SK-N-SH (cell line): ENCODE data around the gene SDSL. TPM values are rescaled to one million over a fixed set of nuclear protein-coding genes. Genes with fewer than 3 reads are reported as not detected.

Experiments
- CTCF ChIA-PET: fragments of 300-600, 350-600 bp; formaldehyde crosslinking; extraction: SDS; loops from one replicate; lab custom pipeline; 2021; lab: Yijun Ruan, JAX
- POLR2A ChIA-PET: fragments of 350-600 bp; sonication (Branson Sonifier 250); formaldehyde crosslinking; extraction: SDS; loops from one replicate; lab custom pipeline; 2020; ENCODE audit warnings: antibody characterized with exemption, inconsistent platforms; lab: Yijun Ruan, JAX
- DNase-seq: peaks from one replicate; pipeline ENCODE4 v3.0.0; 2012
- H2AFZ ChIP-seq: fragments of 200-600 bp; sonication (generic); 2 replicates; pipeline ENCODE4 v1.8.1; 2016; ENCODE audit warnings: antibody characterized with exemption, mild to moderate bottlenecking, low read depth
- H3F3A ChIP-seq: fragments of 200-600 bp; sonication (generic); replicated peaks from 2 replicates; pipeline ENCODE3; 2016; ENCODE audit warnings: antibody characterized with exemption, mild to moderate bottlenecking; ENCODE audit not compliant: insufficient read depth
- H3K27ac ChIP-seq, 2 experiments: fragments of 200-500 bp in 1 of 2; fragments of 200-600 bp in 1 of 2; sonication (Bioruptor generic) in 1 of 2; sonication (generic), shearing (Covaris generic) in 1 of 2; 2 replicates each; pipeline versions ENCODE4 v1.5.1 to v1.6.1; 2014 to 2016; ENCODE audit warnings: low read depth in 2 of 2, inconsistent platforms in 1 of 2, low read length in 1 of 2, mild to moderate bottlenecking in 1 of 2, mixed read lengths in 1 of 2
- H3K27me3 ChIP-seq: fragments of 200-600 bp; sonication (generic), shearing (Covaris generic); 2 replicates; pipeline ENCODE4 v1.6.1; 2016; ENCODE audit warnings: mixed run types; ENCODE audit not compliant: insufficient read depth
- H3K36me3 ChIP-seq, 2 experiments: fragments of 200-500 bp in 1 of 2; fragments of 200-600 bp in 1 of 2; sonication (Bioruptor generic) in 1 of 2; sonication (generic) in 1 of 2; replicated peaks in 1 of 2; 2 replicates each; pipeline versions ENCODE3 to v1.5.1; 2014 to 2016; ENCODE audit warnings: low read length in 1 of 2, mild to moderate bottlenecking in 1 of 2; ENCODE audit not compliant: insufficient read depth in 2 of 2, control insufficient read depth in 1 of 2
- H3K4me1 ChIP-seq, 2 experiments: fragments of 200-500 bp in 1 of 2; fragments of 200-600 bp in 1 of 2; sonication (Bioruptor generic) in 1 of 2; sonication (generic), shearing (Covaris generic) in 1 of 2; 2 replicates each; pipeline versions ENCODE4 v1.5.1 to v1.6.1; 2014 to 2016; ENCODE audit warnings: low read depth in 1 of 2, low read length in 1 of 2, mixed run types in 1 of 2; ENCODE audit not compliant: insufficient read depth in 2 of 2, control insufficient read depth in 1 of 2
- H3K4me2 ChIP-seq: fragments of 200-600 bp; sonication (generic), shearing (Covaris generic); 2 replicates; pipeline ENCODE4 v1.6.1; 2017; ENCODE audit warnings: mixed run types
- H3K4me3 ChIP-seq, 2 experiments: fragments of 200-500 bp in 1 of 2; fragments of 200-600 bp in 1 of 2; sonication (Bioruptor generic) in 1 of 2; sonication (generic), shearing (Covaris generic) in 1 of 2; 2 replicates each; pipeline versions ENCODE4 v1.5.1 to v1.8.1; 2014 to 2016; ENCODE audit warnings: low read depth in 2 of 2, inconsistent platforms in 1 of 2, low read length in 1 of 2, mild to moderate bottlenecking in 1 of 2, mixed read lengths in 1 of 2, moderate library complexity in 1 of 2
- H3K79me2 ChIP-seq: fragments of 200-600 bp; sonication (generic); 2 replicates; pipeline ENCODE4 v1.8.1; 2017; ENCODE audit warnings: mild to moderate bottlenecking; ENCODE audit not compliant: insufficient read depth
- H3K9ac ChIP-seq: fragments of 200-600 bp; sonication (generic); 2 replicates; pipeline ENCODE4 v1.6.1; 2017; ENCODE audit warnings: mixed run types
- H3K9me2 ChIP-seq: fragments of 200-600 bp; sonication (generic); 2 replicates; pipeline ENCODE4 v1.6.1; 2017; ENCODE audit warnings: mixed run types
- H3K9me3 ChIP-seq: fragments of 200-600 bp; sonication (generic); 2 replicates; pipeline ENCODE4 v1.6.1; 2017; ENCODE audit warnings: mixed run types, mild to moderate bottlenecking, moderate library complexity
- H4K20me1 ChIP-seq: fragments of 200-600 bp; sonication (generic); 2 replicates; pipeline ENCODE4 v1.6.1; 2017; ENCODE audit warnings: mild to moderate bottlenecking, mixed run types; ENCODE audit not compliant: insufficient read depth
- CHD2 ChIP-seq: fragments of 150-350 bp; IDR thresholded peaks from 2 replicates; pipeline ENCODE4 v1.6.1; 2018; ENCODE audit warnings: low read length; ENCODE audit not compliant: partially characterized antibody
- EP300 ChIP-seq, 2 experiments: IDR thresholded peaks; 2 replicates each; pipeline versions ENCODE4 v1.4.0 to v1.6.1; 2012; ENCODE audit warnings: borderline replicate concordance in 1 of 2, low read depth in 1 of 2, low read length in 1 of 2
- EZH2phosphoT487 ChIP-seq: fragments of 200-600 bp; sonication (generic); IDR thresholded peaks from 2 replicates; pipeline ENCODE4 v1.6.1; 2017; ENCODE audit warnings: low read depth, mixed run types, mild to moderate bottlenecking, antibody characterized with exemption, moderate library complexity, borderline replicate concordance
- JUND ChIP-seq: IDR thresholded peaks from 2 replicates; pipeline ENCODE4 v1.4.0; 2012
- MEF2A ChIP-seq: IDR thresholded peaks from 2 replicates; pipeline ENCODE4 v1.4.0; 2012; ENCODE audit warnings: low read depth, borderline replicate concordance
- YY1 ChIP-seq: IDR thresholded peaks from 2 replicates; pipeline ENCODE4 v1.4.0; 2012; ENCODE audit warnings: low read depth, mild to moderate bottlenecking
- WGBS: methylation state at CpG from one replicate; pipeline ENCODE4 v1.1.6; 2017; ENCODE audit warnings: low lambda C conversion rate; 5-methylcytosine and 5-hydroxymethylcytosine counted together
- polyA plus RNA-seq, 3 experiments: library from polyadenylated mRNA; depleted of rRNA; stranded (reverse); fragments of >200 nt; gene quantifications; 2 replicates each; pipeline ENCODE4 v1.2.3, GENCODE V29; 2012
- TF ChIP-seq, protein P1 (sequence below): fragments of 150-350 bp; IDR thresholded peaks from 2 replicates; pipeline ENCODE4 v1.6.1; 2016; ENCODE audit warnings: mild to moderate bottlenecking, low read depth, low read length
- TF ChIP-seq, protein P2 (sequence below): IDR thresholded peaks from 2 replicates; pipeline ENCODE4; 2012
- TF ChIP-seq, protein P3 (sequence below): fragments of 150-350 bp; IDR thresholded peaks from 2 replicates; pipeline ENCODE4 v1.6.1; 2017; ENCODE audit warnings: antibody characterized with exemption, low read length, low read depth, borderline replicate concordance
- TF ChIP-seq, protein P4 (sequence below): IDR thresholded peaks from 2 replicates; pipeline ENCODE4 v1.4.0; 2012; ENCODE audit warnings: low read depth

SDSL gene
- polyA plus RNA-seq, 1 of the 3 experiments (the other 2 are of a cell fraction), result 33.7 TPM

DNA sequence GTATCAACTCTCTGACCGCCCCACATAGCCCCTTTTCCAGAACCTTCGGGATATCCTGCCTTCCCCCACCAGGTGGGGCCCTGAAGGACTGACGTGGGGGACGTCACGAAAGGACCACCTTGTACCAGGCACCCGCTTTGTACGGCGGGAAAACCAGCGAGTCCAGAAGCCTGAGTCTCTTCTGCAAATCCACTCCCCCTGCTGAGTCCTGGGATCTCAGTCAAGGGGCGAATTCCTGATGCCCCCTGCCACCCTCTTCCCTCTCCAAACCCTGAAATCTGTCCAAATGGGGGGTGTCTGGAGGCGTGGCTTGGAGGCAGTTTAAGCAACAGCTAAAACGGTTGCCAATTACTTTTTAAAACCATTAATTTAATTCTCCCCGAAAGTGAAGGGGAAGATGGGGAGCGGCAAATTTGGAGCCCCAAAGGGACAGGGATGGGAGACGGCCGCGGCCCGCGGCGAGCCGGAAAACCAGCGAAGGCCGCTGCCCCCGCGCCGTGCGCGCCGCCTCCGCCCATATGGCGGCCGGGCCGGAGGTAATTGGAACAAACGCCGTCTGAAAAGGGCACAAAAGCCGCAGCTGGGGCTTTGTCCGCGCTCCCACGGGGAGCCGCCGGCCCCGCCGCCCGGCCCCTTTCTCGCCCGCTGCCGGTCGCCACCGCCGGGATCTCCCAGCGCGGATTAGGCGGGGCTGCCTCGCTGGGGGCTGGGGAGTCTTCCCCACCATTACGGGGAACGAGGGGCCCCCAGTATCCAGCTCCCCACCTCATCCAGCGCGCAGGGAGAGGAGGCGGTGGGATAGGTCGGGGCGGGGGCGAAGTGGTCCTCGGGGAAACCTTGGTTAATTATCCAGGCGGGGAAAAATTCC is 42.9 kb downstream of the SDSL start:
- Histone ChIP-seq H3K36me3 (no peaks in the 10 kb centered on the region), H3K9me3 (no peaks in the 10 kb centered on the region), H3K27ac (no peak overlapping the region), H2AFZ (no peak overlapping the region), H3K4me2 (peak overlapping the region; percentile 44), H3K79me2 (no peaks in the 10 kb centered on the region), H3K27me3 (peaks cover 74% of the 10 kb centered on the region), H3K9me2 (no peaks in the 10 kb centered on the region), H3K9ac (no peak overlapping the region), H4K20me1 (0 out of 2 replicates have a peak, but pooled peaks cover 12% of the 10 kb centered on the region), H3F3A (no peaks in the 10 kb centered on the region), H3K4me1 (no peaks in the 10 kb centered on the region; a peak in 1 of 4 replicates), H3K4me3 (no peak overlapping the region)
- WGBS, result 4% methylated on average over 46 of the region's 64 CpGs
- peak; percentile 91 for TF ChIP-seq EZH2phosphoT487
- no peak for TF ChIP-seq EP300 (IDR thresholded peaks at IDR 0.05; ENCODE audit: borderline replicate concordance in 1 of 2, low read depth in 1 of 2, low read length in 1 of 2)
- TF ChIP-seq CHD2, result no peak
- peak; percentile 60 for DNase-seq
- ChIA-PET CTCF (interaction anchor here (0.6 to 1.1 kb wide), 3 partner anchors 9 to 447 kb away, joined by 3 to 4 read pairs (median 4); no protein-coding TSS in a partner anchor), POLR2A (no interaction called here)

DNA sequence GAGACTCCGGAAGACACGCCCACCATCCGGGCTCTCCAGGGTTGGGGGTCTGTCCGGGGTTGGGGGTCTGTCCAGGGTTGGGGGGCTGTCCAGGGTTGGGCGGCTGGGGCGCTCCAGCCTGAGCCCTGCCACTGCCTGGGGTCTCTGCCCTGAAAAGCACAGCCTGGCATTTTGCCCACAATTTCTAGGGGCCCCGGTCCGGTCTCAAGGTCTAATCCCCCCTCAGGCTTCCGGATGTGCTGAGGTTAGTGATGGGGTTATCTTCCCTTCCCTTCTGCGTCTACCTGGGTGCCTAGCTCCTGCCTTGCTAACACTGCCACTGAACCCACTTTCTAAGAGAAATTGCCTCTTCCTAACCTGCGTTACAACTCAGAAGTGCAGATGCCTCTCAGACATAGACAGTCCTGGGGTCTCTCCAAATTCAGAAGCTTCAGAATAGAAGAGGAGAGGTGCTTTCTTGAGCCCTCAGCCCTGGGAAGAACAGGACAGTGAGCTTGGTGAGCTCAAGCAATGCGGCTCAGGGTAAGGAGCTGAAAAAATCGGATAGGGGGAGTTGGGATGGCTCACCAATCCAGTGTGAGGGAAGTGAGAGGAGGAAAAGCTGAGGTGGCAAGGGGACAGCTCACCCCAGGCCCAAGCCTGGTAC is 43.8 kb downstream of the SDSL start:
- CTCF ChIA-PET, result interaction anchor here (1.1 kb wide), 1 partner anchor 447 kb away, joined by 5 read pairs; no protein-coding TSS in a partner anchor
- no peaks in the 10 kb centered on the region; a peak in 1 of 4 replicates for H3K4me1 ChIP-seq
- H3K9me2 ChIP-seq, result no peaks in the 10 kb centered on the region
- TF ChIP-seq, protein P1, sequence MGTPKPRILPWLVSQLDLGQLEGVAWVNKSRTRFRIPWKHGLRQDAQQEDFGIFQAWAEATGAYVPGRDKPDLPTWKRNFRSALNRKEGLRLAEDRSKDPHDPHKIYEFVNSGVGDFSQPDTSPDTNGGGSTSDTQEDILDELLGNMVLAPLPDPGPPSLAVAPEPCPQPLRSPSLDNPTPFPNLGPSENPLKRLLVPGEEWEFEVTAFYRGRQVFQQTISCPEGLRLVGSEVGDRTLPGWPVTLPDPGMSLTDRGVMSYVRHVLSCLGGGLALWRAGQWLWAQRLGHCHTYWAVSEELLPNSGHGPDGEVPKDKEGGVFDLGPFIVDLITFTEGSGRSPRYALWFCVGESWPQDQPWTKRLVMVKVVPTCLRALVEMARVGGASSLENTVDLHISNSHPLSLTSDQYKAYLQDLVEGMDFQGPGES, result no peak
- TF ChIP-seq EZH2phosphoT487 (no peak), MEF2A (no peak), YY1 (no peak), JUND (no peak)
- TF ChIP-seq, protein P2, sequence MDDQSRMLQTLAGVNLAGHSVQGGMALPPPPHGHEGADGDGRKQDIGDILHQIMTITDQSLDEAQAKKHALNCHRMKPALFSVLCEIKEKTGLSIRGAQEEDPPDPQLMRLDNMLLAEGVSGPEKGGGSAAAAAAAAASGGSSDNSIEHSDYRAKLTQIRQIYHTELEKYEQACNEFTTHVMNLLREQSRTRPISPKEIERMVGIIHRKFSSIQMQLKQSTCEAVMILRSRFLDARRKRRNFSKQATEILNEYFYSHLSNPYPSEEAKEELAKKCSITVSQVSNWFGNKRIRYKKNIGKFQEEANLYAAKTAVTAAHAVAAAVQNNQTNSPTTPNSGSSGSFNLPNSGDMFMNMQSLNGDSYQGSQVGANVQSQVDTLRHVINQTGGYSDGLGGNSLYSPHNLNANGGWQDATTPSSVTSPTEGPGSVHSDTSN, result no peak
- TF ChIP-seq, protein P3, sequence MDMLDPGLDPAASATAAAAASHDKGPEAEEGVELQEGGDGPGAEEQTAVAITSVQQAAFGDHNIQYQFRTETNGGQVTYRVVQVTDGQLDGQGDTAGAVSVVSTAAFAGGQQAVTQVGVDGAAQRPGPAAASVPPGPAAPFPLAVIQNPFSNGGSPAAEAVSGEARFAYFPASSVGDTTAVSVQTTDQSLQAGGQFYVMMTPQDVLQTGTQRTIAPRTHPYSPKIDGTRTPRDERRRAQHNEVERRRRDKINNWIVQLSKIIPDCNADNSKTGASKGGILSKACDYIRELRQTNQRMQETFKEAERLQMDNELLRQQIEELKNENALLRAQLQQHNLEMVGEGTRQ, result no peak
- TF ChIP-seq, protein P4, sequence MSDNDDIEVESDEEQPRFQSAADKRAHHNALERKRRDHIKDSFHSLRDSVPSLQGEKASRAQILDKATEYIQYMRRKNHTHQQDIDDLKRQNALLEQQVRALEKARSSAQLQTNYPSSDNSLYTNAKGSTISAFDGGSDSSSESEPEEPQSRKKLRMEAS, result no peak
- TF ChIP-seq, all 33 proteins: peak for 0
- H3K4me2 ChIP-seq, result no peak overlapping the region
- no peaks in the 10 kb centered on the region for H3K79me2 ChIP-seq
- no peak for DNase-seq
- no peaks in the 10 kb centered on the region for H3K36me3 ChIP-seq
- H3K9ac ChIP-seq, result no peak overlapping the region
- WGBS, result 3% methylated on average over 7 of the region's 13 CpGs
- peaks cover 83% of the 10 kb centered on the region for H3K27me3 ChIP-seq
- no peak overlapping the region for H3K27ac ChIP-seq
- no peaks in the 10 kb centered on the region for H3F3A ChIP-seq
- POLR2A ChIA-PET, result no interaction called here
- no peak overlapping the region for H2AFZ ChIP-seq
- peaks cover 12% of the 10 kb centered on the region; the same call in 1 of the 2 replicates for H4K20me1 ChIP-seq
- H3K4me3 ChIP-seq, result no peak overlapping the region
- no peaks in the 10 kb centered on the region for H3K9me3 ChIP-seq
